ENCODE measurements around the gene PHC3. TPM values are rescaled to one million over a fixed set of nuclear protein-coding genes. Genes with fewer than 3 reads are reported as not detected.

Gene PHC3
- total and polyA plus RNA-seq, 2 of the 13 experiments (the other 11 are each of a cell fraction or from before 2014, with no cell fraction given): 24.1 to 49.0 TPM

DNA sequence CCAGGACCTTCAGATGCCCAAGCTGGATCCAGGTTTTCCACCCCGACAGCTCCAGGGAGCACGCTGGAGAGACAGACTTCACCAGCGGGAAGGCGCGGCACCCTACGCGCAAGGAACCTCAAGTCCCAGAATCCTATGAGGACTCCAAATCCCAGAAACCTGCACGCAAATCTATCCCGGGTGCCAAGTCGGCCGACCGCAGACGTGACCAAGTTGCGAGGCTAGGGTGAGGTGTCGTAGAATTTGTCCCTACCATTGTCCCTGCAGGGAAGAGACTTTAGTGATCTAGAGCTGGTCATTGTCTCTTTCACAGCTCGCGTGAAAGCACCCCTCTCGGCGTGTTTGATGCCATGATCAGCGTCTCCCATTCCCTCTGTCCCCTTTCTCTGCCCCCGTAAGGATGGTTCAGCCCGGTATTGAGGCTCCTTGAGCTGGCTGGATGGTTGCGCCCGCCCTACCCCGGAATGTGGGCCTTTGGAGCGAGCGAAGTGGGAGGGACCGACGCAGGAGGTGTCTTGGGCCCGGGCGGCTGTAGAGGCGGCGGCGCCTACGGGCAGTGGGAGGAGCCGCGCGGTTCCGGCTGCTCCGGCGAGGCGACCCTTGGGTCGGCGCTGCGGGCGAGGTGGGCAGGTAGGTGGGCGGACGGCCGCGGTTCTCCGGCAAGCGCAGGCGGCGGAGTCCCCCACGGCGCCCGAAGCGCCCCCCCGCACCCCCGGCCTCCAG is 40.6 kb upstream of the PHC3 start, which contains the start of gene PRKCI (continued):
- no peak for TF ChIP-seq BRD4 (CRISPR knock-in tag; IDR thresholded peaks at IDR 0.05)
- no peak for TF ChIP-seq ZBTB42 (CRISPR knock-in tag; IDR thresholded peaks at IDR 0.05)
- TF ChIP-seq ZNF777 (CRISPR knock-in tag; IDR thresholded peaks at IDR 0.05): no peak
- TF ChIP-seq, protein P1, sequence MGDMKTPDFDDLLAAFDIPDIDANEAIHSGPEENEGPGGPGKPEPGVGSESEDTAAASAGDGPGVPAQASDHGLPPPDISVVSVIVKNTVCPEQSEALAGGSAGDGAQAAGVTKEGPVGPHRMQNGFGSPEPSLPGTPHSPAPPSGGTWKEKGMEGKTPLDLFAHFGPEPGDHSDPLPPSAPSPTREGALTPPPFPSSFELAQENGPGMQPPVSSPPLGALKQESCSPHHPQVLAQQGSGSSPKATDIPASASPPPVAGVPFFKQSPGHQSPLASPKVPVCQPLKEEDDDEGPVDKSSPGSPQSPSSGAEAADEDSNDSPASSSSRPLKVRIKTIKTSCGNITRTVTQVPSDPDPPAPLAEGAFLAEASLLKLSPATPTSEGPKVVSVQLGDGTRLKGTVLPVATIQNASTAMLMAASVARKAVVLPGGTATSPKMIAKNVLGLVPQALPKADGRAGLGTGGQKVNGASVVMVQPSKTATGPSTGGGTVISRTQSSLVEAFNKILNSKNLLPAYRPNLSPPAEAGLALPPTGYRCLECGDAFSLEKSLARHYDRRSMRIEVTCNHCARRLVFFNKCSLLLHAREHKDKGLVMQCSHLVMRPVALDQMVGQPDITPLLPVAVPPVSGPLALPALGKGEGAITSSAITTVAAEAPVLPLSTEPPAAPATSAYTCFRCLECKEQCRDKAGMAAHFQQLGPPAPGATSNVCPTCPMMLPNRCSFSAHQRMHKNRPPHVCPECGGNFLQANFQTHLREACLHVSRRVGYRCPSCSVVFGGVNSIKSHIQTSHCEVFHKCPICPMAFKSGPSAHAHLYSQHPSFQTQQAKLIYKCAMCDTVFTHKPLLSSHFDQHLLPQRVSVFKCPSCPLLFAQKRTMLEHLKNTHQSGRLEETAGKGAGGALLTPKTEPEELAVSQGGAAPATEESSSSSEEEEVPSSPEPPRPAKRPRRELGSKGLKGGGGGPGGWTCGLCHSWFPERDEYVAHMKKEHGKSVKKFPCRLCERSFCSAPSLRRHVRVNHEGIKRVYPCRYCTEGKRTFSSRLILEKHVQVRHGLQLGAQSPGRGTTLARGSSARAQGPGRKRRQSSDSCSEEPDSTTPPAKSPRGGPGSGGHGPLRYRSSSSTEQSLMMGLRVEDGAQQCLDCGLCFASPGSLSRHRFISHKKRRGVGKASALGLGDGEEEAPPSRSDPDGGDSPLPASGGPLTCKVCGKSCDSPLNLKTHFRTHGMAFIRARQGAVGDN (CRISPR knock-in tag; IDR thresholded peaks at IDR 0.05): peak; percentile 78
- TF ChIP-seq NPAS2 (CRISPR knock-in tag; IDR thresholded peaks at IDR 0.05; ENCODE audit: borderline replicate concordance): no peak
- TF ChIP-seq, protein P2, sequence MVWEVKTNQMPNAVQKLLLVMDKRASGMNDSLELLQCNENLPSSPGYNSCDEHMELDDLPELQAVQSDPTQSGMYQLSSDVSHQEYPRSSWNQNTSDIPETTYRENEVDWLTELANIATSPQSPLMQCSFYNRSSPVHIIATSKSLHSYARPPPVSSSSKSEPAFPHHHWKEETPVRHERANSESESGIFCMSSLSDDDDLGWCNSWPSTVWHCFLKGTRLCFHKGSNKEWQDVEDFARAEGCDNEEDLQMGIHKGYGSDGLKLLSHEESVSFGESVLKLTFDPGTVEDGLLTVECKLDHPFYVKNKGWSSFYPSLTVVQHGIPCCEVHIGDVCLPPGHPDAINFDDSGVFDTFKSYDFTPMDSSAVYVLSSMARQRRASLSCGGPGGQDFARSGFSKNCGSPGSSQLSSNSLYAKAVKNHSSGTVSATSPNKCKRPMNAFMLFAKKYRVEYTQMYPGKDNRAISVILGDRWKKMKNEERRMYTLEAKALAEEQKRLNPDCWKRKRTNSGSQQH (CRISPR knock-in tag; IDR thresholded peaks at IDR 0.05; ENCODE audit: low read depth): no peak
- TF ChIP-seq, protein P3, sequence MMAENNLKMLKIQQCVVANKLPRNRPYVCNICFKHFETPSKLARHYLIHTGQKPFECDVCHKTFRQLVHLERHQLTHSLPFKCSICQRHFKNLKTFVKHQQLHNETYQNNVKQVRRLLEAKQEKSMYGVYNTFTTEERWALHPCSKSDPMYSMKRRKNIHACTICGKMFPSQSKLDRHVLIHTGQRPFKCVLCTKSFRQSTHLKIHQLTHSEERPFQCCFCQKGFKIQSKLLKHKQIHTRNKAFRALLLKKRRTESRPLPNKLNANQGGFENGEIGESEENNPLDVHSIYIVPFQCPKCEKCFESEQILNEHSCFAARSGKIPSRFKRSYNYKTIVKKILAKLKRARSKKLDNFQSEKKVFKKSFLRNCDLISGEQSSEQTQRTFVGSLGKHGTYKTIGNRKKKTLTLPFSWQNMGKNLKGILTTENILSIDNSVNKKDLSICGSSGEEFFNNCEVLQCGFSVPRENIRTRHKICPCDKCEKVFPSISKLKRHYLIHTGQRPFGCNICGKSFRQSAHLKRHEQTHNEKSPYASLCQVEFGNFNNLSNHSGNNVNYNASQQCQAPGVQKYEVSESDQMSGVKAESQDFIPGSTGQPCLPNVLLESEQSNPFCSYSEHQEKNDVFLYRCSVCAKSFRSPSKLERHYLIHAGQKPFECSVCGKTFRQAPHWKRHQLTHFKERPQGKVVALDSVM (CRISPR knock-in tag; IDR thresholded peaks at IDR 0.05): peak; percentile 41
- TF ChIP-seq POLR2AphosphoS2 (IDR thresholded peaks at IDR 0.05; ENCODE audit: low read depth, low read length): no peak
- TF ChIP-seq, protein P4, sequence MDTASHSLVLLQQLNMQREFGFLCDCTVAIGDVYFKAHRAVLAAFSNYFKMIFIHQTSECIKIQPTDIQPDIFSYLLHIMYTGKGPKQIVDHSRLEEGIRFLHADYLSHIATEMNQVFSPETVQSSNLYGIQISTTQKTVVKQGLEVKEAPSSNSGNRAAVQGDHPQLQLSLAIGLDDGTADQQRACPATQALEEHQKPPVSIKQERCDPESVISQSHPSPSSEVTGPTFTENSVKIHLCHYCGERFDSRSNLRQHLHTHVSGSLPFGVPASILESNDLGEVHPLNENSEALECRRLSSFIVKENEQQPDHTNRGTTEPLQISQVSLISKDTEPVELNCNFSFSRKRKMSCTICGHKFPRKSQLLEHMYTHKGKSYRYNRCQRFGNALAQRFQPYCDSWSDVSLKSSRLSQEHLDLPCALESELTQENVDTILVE (CRISPR knock-in tag; IDR thresholded peaks at IDR 0.05): no peak
- TF ChIP-seq, protein P5, sequence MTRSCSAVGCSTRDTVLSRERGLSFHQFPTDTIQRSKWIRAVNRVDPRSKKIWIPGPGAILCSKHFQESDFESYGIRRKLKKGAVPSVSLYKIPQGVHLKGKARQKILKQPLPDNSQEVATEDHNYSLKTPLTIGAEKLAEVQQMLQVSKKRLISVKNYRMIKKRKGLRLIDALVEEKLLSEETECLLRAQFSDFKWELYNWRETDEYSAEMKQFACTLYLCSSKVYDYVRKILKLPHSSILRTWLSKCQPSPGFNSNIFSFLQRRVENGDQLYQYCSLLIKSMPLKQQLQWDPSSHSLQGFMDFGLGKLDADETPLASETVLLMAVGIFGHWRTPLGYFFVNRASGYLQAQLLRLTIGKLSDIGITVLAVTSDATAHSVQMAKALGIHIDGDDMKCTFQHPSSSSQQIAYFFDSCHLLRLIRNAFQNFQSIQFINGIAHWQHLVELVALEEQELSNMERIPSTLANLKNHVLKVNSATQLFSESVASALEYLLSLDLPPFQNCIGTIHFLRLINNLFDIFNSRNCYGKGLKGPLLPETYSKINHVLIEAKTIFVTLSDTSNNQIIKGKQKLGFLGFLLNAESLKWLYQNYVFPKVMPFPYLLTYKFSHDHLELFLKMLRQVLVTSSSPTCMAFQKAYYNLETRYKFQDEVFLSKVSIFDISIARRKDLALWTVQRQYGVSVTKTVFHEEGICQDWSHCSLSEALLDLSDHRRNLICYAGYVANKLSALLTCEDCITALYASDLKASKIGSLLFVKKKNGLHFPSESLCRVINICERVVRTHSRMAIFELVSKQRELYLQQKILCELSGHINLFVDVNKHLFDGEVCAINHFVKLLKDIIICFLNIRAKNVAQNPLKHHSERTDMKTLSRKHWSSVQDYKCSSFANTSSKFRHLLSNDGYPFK (CRISPR knock-in tag; IDR thresholded peaks at IDR 0.05; ENCODE audit: borderline replicate concordance): no peak; the same call in 1 of the 2 replicates
- no peak for TF ChIP-seq HOXD1 (CRISPR knock-in tag; IDR thresholded peaks at IDR 0.05)
- no peak for TF ChIP-seq ZBTB21 (CRISPR knock-in tag; IDR thresholded peaks at IDR 0.05)
- peak; percentile 66 for TF ChIP-seq ASH2L (IDR thresholded peaks at IDR 0.05; ENCODE audit: insufficient read length, low read depth, low read length)
- TF ChIP-seq SMAD9 (CRISPR knock-in tag; IDR thresholded peaks at IDR 0.05): no peak
- no peak; the same call in 1 of the 2 replicates for TF ChIP-seq GFI1 (CRISPR knock-in tag; IDR thresholded peaks at IDR 0.05; ENCODE audit: borderline replicate concordance)
- TF ChIP-seq KLF15 (CRISPR knock-in tag; IDR thresholded peaks at IDR 0.05; ENCODE audit: borderline replicate concordance): no peak
- TF ChIP-seq ZNF354B (CRISPR knock-in tag; IDR thresholded peaks at IDR 0.05): peak; percentile 78; the same call in 1 of the 2 replicates
